Stimulated activated CD4-positive, alpha-beta T cell treated with anti-CD3 and anti-CD28 coated beads, Interleukin-1b, Interleukin-23, amount 100 ng/mL, for 24 hours (primary cell): ENCODE results near the gene SLC16A12.
"Not testable (repeated sequence)": the region's sequence is repeated elsewhere in the genome, so short reads cannot be mapped to it uniquely, and the experiment has no call there.

Experiments used
- DNase-seq, 4 experiments: peaks; one replicate each; pipeline ENCODE4 v3.0.0-alpha.2; 2020; ENCODE audit warnings: low read depth in 4 of 4, low spot score in 1 of 4

SLC16A12 gene

GRCh38 chr10:89393898-89394297, 141.5 kb downstream of the SLC16A12 start:
- no peak for DNase-seq

GRCh38 chr10:89392974-89393373, 142.4 kb downstream of the SLC16A12 start:
- no peak for DNase-seq

GRCh38 chr10:89391907-89392756, 143.3 kb downstream of the SLC16A12 start, which contains the start of gene IFIT1:
Gene IFIT1 (plus strand): TSS chr10:89392623. CDS start chr10:89392713, 90 bp downstream.
- no peak for DNase-seq

- DNase-seq, result not testable (repeated sequence)
Observed at GRCh38 chr10:89391226-89391576, 144.2 kb downstream of the SLC16A12 start.

- DNase-seq, result no peak
Observed at GRCh38 chr10:89390476-89391225, 144.7 kb downstream of the SLC16A12 start.

- DNase-seq, result no peak
Observed at GRCh38 chr10:89389254-89389653, 146.1 kb downstream of the SLC16A12 start.

GRCh38 chr10:89388806-89389205, 146.6 kb downstream of the SLC16A12 start:
- DNase-seq, result no peak

DNA sequence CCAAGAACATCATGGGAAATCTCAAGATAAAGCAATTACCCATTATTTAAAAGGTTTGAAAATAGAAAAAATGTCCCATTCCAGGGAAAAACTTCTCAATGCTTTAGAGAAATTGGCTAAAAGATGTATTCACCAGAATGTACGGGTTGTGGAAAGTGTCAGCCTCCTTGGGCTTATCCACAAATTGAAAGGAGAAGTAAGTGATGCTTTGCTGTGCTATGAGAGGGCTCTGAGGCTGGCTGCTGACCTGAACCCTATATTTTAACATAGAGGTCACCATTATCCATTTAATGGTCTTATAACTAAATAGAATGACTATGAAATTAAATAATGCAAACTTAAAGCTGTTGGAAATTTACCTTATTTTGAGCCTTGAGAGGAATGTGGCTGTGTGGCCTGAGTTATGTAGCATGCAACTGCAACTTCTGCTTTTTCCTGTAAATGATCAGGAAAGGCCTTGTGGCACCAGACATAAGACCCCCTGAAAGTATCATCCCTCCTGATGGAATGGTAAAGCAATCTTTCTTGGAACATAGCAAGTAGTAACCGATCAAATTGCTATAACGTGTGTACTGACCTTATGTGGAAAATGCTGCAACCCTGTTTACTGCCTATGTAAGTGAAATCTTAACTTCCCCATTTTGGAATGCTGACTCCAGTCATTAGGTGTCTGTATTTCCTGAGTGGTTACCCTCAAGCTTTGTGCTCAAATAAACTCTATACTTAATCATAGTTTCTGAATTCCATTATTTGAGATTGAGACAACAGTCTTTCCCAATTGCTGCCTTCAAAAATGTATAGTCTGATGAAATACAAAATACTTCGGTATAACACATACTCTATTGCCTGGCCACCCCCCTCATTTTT, 150.7 kb downstream of the SLC16A12 start:
- no peak for DNase-seq

DNA sequence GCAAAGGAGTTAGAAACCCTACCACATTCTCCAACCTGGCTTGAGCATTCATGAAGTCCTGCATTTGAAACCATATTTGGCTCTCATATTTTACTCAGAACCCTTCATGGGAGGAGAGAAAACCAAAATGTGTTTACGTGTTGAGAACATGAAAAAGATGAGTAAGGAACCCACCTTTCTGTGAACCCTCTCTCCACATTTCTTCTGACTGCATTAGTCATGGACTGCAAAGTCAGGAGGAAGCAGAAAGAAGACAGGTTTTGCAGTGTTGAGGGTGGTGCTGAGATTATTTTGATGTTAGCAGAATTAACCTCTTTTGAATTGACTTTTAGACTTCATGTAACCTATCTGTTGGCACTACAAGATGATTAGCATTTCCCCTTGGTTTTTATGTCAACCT, 152.6 kb downstream of the SLC16A12 start:
- no peak for DNase-seq
